Activated naive CD4-positive, alpha-beta T cell treated with anti-CD3 and anti-CD28 coated beads, Interleukin-2, amount 50 U/mL, for 72 hours (primary cell): ENCODE measurements around the gene KIF13A. TPM values are rescaled to one million over a fixed set of nuclear protein-coding genes. Genes with fewer than 3 reads are reported as not detected.
"Not testable (repeated sequence)": the region's sequence is repeated elsewhere in the genome, so short reads cannot be mapped to it uniquely, and the experiment has no call there.

Experiments used
- ATAC-seq, 2 donors: fragments of 150-1000 bp; cut with Tn5 transposase; 2 replicates each; pipeline ENCODE4 v1.10.0; 2021; ENCODE audit warnings: mild to moderate bottlenecking in 2 of 2, moderate library complexity in 2 of 2
- DNase-seq, 2 donors: peaks; one replicate each; pipeline ENCODE4 v3.0.0; 2021 to 2022; ENCODE audit warnings: low spot score in 2 of 2
- H3K27ac Mint-ChIP-seq, 2 donors: one replicate each; pipeline ENCODE4 v1.8.0; 2022; ENCODE audit warnings: mild to moderate bottlenecking in 2 of 2, mixed read lengths in 2 of 2
- H3K36me3 Mint-ChIP-seq, 2 donors: one replicate each; pipeline ENCODE4 v1.8.0; 2022; ENCODE audit warnings: mixed read lengths in 2 of 2
- H3K9me3 Mint-ChIP-seq, 2 donors: one replicate each; pipeline ENCODE4 v1.8.0; 2022; ENCODE audit warnings: mixed read lengths in 2 of 2
- total RNA-seq, 2 donors: library from RNA; stranded (reverse); gene quantifications; one replicate each; pipeline ENCODE4 v1.2.3, GENCODE V29; 2022

The KIF13A gene
- total RNA-seq: under 1 TPM in 1 of 2 donors, not detected in 1; 0.20 TPM

DNA sequence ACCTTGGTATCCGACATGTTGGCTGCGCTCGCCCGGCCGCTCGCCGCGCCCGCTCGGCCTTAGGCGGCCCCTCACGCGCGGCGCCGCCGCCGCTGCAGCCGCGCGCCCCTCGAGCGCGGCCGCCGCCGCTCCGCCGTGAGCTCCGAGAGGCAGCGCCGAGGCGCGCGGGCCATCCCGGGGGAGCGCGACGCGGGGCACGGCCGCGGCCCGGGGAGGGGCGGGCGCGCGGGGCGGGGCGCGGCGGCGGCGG lies at the start of gene KIF13A:
Gene KIF13A (minus strand): TSS at position 189 of the 250 bp plus-strand sequence. CDS start 172 bp downstream, at position 17.
- Mint-ChIP-seq H3K36me3 (no peaks in the 10 kb centered on the region), H3K9me3 (no peaks in the 10 kb centered on the region), H3K27ac (no peak within 1 kb of the TSS)
- DNase-seq (no peak), ATAC-seq (no peak)

DNA sequence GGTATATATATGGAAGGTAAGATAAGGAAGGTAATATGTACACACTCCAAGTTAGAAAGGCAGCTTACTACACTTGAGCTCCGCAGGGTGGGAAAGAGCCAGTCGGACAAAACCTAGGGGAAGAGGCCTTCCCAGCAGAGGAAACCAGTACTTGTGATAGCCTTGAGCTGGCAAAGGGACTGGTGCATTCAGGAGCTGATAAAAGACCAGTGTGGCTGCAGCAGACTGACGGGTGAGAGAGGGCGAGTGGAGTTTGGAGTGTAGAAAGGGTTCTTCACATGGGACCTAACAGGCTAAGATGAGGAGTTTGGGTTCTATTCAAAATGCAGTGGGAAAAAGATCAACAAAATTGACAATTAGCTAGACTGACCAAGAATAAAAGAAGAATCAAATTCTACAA lies 49.3 kb upstream of the KIF13A start:
- H3K9me3 Mint-ChIP-seq: no peaks in the 10 kb centered on the region
- H3K36me3 Mint-ChIP-seq: no peaks in the 10 kb centered on the region
- ATAC-seq: no peak
- H3K27ac Mint-ChIP-seq: no peak overlapping the region
- DNase-seq: no peak

- H3K36me3 Mint-ChIP-seq: no peaks in the 10 kb centered on the region
Observed at GRCh38 chr6:18035330-18035854, 48.0 kb upstream of the KIF13A start.

GRCh38 chr6:18034798-18035202 lies 47.4 kb upstream of the KIF13A start:
- no peaks in the 10 kb centered on the region for H3K36me3 Mint-ChIP-seq
- ATAC-seq: no peak

More at GRCh38 chr6:18035330-18035854, 48.0 kb upstream of the KIF13A start:
- no peaks in the 10 kb centered on the region for H3K9me3 Mint-ChIP-seq
- no peak for ATAC-seq
- no peak for DNase-seq
- H3K27ac Mint-ChIP-seq: no peak overlapping the region

DNA sequence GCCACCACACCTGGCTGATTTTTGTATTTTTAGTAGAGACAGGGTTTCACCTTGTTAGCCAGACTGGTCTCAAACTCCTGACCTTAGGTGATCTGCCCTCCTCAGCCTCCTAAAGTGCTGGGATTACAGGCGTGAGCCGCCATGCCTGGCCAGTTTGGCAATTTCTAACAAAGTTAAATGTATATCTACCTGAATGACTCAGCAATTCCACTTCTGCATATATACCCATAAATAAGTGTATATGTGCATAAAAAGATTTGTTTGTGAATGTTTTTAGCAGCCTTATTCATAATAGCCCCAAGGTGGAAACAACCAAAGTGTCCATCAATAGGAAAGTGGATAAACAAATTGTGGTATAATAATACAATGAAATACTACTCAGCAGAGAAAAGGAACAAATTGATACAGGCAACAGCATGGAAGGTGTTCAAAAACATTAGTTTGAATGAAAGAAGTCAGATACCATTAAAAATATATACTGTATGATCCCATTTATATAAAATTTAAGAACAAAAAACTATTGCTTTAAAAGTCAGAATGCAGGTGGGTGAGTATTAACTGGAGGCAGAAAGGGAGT lies 44.3 kb upstream of the KIF13A start:
- DNase-seq (no peak), ATAC-seq (no peak)
- H3K9me3 Mint-ChIP-seq: no peaks in the 10 kb centered on the region
- H3K36me3 Mint-ChIP-seq: no peaks in the 10 kb centered on the region
- H3K27ac Mint-ChIP-seq: no peak overlapping the region

More at GRCh38 chr6:18034798-18035202, 47.4 kb upstream of the KIF13A start:
- no peak for DNase-seq
- H3K9me3 Mint-ChIP-seq: no peaks in the 10 kb centered on the region
- no peak overlapping the region for H3K27ac Mint-ChIP-seq

DNA sequence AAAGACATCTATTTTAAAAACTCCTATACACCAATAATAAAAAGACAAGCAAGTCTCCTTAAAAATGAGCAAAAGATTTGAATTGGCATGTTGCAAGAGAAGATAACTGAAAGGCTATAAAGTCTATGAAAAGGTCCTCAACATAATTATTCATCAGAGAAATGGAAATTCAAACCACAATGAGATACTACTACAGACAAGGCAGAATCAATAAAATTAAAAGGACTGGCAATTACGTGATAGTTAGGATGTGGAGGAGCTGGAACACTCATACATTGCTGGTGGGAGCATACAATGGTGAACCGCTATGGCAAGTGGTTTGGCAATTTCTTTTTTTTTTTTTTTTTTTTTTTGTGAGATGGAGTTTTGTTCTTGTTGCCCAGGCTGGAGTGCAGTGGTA lies 43.8 kb upstream of the KIF13A start:
- H3K9me3 Mint-ChIP-seq: no peaks in the 10 kb centered on the region
- no peaks in the 10 kb centered on the region for H3K36me3 Mint-ChIP-seq
- DNase-seq: no peak
- ATAC-seq: no peak
- H3K27ac Mint-ChIP-seq: no peak overlapping the region

DNA sequence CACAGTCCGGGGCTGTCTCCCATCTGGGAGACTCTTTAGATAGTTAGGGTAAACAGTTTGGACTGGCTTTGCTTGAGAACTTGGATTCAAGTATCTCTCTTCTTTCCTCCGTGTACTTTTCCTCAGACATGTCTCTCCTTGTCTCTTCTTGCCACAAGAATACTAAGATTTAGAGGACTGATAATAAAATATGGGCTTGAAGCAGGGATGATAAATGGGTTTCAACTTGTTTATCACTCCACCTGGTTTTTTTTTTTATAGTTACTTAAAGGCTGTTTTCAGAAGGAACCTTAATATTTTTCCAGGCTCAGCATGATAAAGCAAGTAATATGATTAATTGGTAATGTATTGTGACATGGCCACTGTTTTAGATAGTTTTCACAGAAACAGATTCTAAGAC lies 40.9 kb upstream of the KIF13A start:
- ATAC-seq: no peak
- no peak overlapping the region for H3K27ac Mint-ChIP-seq
- no peaks in the 10 kb centered on the region for H3K9me3 Mint-ChIP-seq
- DNase-seq: no peak
- H3K36me3 Mint-ChIP-seq: no peaks in the 10 kb centered on the region

GRCh38 chr6:18025596-18025995 lies 38.2 kb upstream of the KIF13A start:
- no peak overlapping the region for H3K27ac Mint-ChIP-seq
- ATAC-seq (no peak), DNase-seq (no peak)
- no peaks in the 10 kb centered on the region for H3K9me3 Mint-ChIP-seq
- H3K36me3 Mint-ChIP-seq: no peaks in the 10 kb centered on the region

GRCh38 chr6:18024876-18025275 lies 37.4 kb upstream of the KIF13A start:
- H3K27ac Mint-ChIP-seq: no peak overlapping the region
- no peaks in the 10 kb centered on the region for H3K9me3 Mint-ChIP-seq
- H3K36me3 Mint-ChIP-seq: no peaks in the 10 kb centered on the region
- no peak for ATAC-seq
- DNase-seq: no peak

DNA sequence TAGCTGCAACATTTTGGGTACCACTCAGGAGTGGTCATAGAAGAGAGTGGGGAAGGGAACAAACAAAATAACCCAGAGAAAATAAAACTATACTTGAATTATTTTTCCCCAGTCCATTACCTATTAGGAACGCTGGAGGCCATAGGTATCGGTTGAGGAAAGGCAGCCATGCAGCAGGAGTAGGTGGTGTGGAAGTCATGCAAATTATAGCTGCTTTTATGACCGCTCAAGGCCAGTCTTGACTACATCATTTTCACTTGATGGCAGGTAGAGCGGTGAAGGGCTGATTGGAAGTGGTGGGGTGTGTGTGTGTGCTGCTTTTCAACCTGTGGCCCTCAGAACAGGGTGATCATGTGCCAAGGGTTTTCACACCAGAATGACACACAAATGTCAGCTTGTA lies 36.5 kb upstream of the KIF13A start:
- H3K27ac Mint-ChIP-seq: no peak overlapping the region
- no peaks in the 10 kb centered on the region for H3K9me3 Mint-ChIP-seq
- DNase-seq (no peak), ATAC-seq (no peak)
- H3K36me3 Mint-ChIP-seq: no peaks in the 10 kb centered on the region

- DNase-seq (no peak), ATAC-seq (no peak)
- Mint-ChIP-seq H3K9me3 (no peaks in the 10 kb centered on the region), H3K27ac (no peak overlapping the region), H3K36me3 (no peaks in the 10 kb centered on the region)
Observed at GRCh38 chr6:18022398-18023231, 35.2 kb upstream of the KIF13A start.

- H3K27ac Mint-ChIP-seq: no peak overlapping the region
- DNase-seq (no peak), ATAC-seq (no peak)
- H3K9me3 Mint-ChIP-seq: no peaks in the 10 kb centered on the region
- no peaks in the 10 kb centered on the region for H3K36me3 Mint-ChIP-seq
Observed at GRCh38 chr6:18021166-18021850, 33.9 kb upstream of the KIF13A start.

- H3K36me3 Mint-ChIP-seq, H3K9me3 Mint-ChIP-seq, DNase-seq, H3K27ac Mint-ChIP-seq, ATAC-seq: not testable (repeated sequence)
Observed at GRCh38 chr6:18020545-18020944, 33.1 kb upstream of the KIF13A start.

DNA sequence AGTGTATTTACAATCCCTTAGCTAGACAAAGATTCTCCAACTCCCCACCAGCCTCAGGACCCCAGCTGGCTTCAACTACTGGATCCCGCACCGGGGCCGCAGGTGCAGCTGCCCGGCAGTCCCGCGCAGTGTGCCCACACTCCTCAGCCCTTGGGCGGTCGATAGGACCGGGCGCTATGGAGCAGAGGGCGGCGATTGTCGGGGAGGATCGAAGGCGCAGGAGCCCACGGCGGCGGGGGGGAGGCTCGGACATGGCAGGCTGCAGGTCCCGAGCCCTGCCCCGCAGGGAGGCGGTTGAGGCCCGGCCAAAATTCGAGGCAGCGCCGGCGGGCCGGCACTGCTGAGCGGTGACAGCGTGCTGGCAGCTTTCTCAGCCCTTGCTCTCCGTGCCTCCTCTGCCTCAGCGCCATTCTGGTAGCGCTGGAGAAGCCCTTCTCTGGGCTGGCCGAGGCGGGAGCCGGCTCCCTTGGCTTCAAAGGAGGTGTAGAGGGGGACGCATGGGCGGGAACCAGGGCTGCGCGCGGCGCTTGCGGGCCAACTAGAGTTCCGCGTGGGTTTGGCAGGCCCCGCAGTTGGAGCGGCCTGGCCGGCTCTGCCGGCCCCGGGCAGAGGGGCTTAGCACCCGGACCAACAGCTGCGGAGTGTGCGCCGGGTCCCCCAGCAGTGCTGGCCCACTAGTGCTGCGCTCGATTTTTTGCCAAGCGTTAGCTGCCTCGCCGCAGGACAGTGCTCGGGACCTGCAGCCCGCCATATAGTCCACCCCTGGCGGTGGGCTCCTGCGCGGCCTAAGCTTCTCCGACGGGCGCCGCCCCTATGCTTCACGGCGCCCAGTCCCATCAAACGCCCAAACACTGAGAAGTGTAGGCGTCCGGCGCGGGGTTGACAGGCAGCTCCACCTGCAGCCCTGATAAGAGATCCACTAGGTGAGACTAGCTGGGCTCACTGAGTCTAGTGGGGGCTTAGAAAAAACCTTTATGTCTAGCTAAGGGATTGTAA lies 32.4 kb upstream of the KIF13A start:
- Mint-ChIP-seq H3K36me3 (no peaks in the 10 kb centered on the region), H3K9me3 (no peaks in the 10 kb centered on the region), H3K27ac (no peak overlapping the region)
- DNase-seq: no peak
- ATAC-seq: no peak

- not testable (repeated sequence) for DNase-seq, H3K9me3 Mint-ChIP-seq, H3K36me3 Mint-ChIP-seq, ATAC-seq, H3K27ac Mint-ChIP-seq
Observed at GRCh38 chr6:18019133-18019532, 31.7 kb upstream of the KIF13A start.

- Mint-ChIP-seq H3K36me3 (no peaks in the 10 kb centered on the region), H3K9me3 (no peaks in the 10 kb centered on the region), H3K27ac (no peak overlapping the region)
- no peak for DNase-seq
- ATAC-seq: no peak
Observed at GRCh38 chr6:18016698-18017097, 29.3 kb upstream of the KIF13A start.
